CD4-positive, alpha-beta T cell treated with Interleukin-6 at 100 ng/mL for 8 hours (primary cell): Measurements from ENCODE around the gene GABRA4.

Source experiments
- DNase-seq: peaks from one replicate; pipeline ENCODE4 v3.0.0-alpha.2; 2020; ENCODE audit warnings: mixed read lengths, low spot score

GABRA4 gene

DNA sequence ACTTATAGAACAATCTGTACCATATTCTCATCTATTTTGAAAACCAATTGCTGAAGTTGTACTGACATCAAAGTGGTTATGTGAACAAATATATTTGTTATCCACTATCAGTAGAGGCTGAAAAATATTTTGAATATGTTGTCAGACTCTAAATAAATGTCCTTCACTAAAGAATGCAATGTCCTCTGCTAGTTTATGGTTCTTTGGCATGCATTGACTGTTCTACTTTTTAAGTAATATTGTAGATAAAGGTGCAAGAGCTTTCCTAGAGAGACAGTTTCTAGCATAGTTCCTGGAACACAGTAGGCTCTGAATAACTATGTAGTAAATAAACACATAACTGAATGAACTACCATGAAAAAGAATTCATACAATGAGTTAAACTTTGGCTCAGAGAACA, 66.2 kb downstream of the GABRA4 start:
- DNase-seq, result no peak

GRCh38 chr4:46924789-46925529, 68.4 kb downstream of the GABRA4 start:
- DNase-seq, result no peak

- DNase-seq, result no peak
Measured at GRCh38 chr4:46922205-46922604, 71.2 kb downstream of the GABRA4 start.

- no peak for DNase-seq
Measured at GRCh38 chr4:46909078-46909477, 84.3 kb downstream of the GABRA4 start, which contains the start of gene COX7B2. Gene COX7B2 (minus strand): TSS chr4:46909245. CDS start chr4:46735192, 174,053 bp downstream.

- no peak for DNase-seq
Measured at GRCh38 chr4:46908148-46908547, 85.2 kb downstream of the GABRA4 start.

DNA sequence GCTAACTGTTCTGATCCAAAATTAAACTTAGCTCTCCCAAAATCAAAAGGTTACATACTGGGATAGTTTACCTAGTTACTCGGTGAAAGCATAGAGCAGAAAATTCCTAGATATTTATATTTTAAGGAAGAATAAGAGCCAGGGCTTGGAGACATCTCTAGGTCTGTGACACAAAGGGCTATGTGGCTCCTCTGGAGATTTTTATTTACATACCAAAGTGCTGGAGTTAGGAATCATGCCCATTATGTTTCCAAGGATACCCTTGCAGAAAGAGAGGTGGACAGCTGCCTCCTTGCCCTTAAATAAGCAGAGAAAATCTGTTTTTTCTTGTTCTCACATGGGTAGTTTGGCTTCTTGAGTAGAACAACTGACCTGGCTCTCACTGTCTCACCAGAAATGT, 93.3 kb downstream of the GABRA4 start:
- DNase-seq, result no peak

GRCh38 chr4:46894826-46895225, 98.6 kb downstream of the GABRA4 start:
- no peak for DNase-seq

- no peak for DNase-seq
Measured at GRCh38 chr4:46890056-46890455, 103.3 kb downstream of the GABRA4 start.

DNA sequence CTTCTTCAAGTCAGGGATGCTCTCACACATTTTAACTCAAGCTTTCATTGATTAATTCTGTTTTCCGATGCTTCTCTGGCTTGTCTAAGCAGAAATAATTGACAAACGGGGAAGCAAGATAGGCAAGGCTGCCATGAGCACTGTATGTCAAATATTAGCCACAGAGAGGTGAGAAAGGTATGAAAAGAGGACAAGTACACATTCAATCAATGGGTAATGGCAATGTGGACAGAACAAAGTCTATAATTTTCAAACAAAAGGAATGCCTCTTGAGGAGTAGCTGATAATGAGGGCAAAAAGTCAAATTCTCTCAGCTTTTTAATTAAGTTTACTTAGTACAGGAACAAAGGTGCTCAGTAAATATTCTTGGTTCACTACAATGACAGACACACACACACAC, 104.0 kb downstream of the GABRA4 start:
- no peak for DNase-seq

GRCh38 chr4:46886711-46887110, 106.7 kb downstream of the GABRA4 start:
- no peak for DNase-seq

DNA sequence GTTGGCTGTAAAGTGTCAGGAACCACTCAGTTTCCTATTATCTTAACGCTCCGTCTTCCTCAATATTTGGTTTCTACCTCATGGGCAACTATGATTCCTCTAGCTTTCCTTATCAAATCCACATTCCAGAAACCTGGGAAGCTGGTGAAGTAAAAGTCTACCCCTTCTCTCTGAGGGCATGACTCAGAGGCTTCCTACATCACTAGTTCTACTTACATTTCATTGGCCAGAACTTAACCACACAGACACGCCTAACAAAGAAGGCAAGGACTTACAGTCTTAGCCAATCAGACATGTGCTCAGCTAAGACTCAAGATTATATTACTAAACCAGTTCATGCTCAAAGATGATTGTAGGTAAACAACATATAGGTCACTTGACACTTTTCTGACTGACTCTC, 114.7 kb downstream of the GABRA4 start:
- DNase-seq, result no peak

- DNase-seq, result no peak
Measured at GRCh38 chr4:46874811-46875210, 118.6 kb downstream of the GABRA4 start.

GRCh38 chr4:46870411-46870810, 123.0 kb downstream of the GABRA4 start:
- DNase-seq, result no peak
